Right renal cortex interstitium (tissue), 3 donors: ENCODE results near the gene B3GALT4. TPM values are rescaled to one million over a fixed set of nuclear protein-coding genes. Genes with fewer than 3 reads are reported as not detected.
"Not testable (repeated sequence)": the region's sequence is repeated elsewhere in the genome, so short reads cannot be mapped to it uniquely, and the experiment has no call there.

Experiments used
- DNase-seq, 3 donors: peaks; one replicate each; pipeline ENCODE4 v3.0.0-alpha.2; 2013; ENCODE audit warnings: low read depth in 3 of 3, low spot score in 2 of 3
- polyA plus RNA-seq, 3 donors: library from polyadenylated mRNA; unstranded; fragments of 120-200 nt; gene quantifications; one replicate each; pipeline ENCODE4 v1.2.1, GENCODE V29; 2013; ENCODE audit not compliant: insufficient read length in 3 of 3

B3GALT4 gene
- 1 to 10 TPM; 3.4 to 4.1 (median 4.0) TPM for polyA plus RNA-seq

GRCh38 chr6:33276864-33277662 is at the start of gene B3GALT4:
TSS of gene B3GALT4 (plus strand) at chr6:33277123. CDS start at chr6:33277420, 297 bp downstream.
- peak in 1 of 3 donors; percentile 47 for DNase-seq

- DNase-seq, result no peak
Observed at GRCh38 chr6:33235221-33235634, 41.7 kb upstream of the B3GALT4 start.

GRCh38 chr6:33236328-33236727 is 40.6 kb upstream of the B3GALT4 start:
- DNase-seq, result no peak

GRCh38 chr6:33236852-33237251 is 40.1 kb upstream of the B3GALT4 start:
- DNase-seq, result no peak

GRCh38 chr6:33237741-33238140 is 39.2 kb upstream of the B3GALT4 start:
- no peak for DNase-seq

GRCh38 chr6:33241968-33242367 is 35.0 kb upstream of the B3GALT4 start:
- no peak for DNase-seq

- DNase-seq, result no peak
Observed at GRCh38 chr6:33243476-33243875, 33.4 kb upstream of the B3GALT4 start.

- peak; percentile 82 to 87 (median 83) for DNase-seq
Observed at GRCh38 chr6:33247977-33248642, 28.8 kb upstream of the B3GALT4 start.

GRCh38 chr6:33248643-33248931 is 28.3 kb upstream of the B3GALT4 start:
- peak in 1 of 3 donors; percentile 47 for DNase-seq

GRCh38 chr6:33248932-33249731 is 27.8 kb upstream of the B3GALT4 start:
- DNase-seq, result peak; percentile 91 to 96 (median 93)

GRCh38 chr6:33249732-33250630 is 26.9 kb upstream of the B3GALT4 start:
- DNase-seq, result no peak

- no peak for DNase-seq
Observed at GRCh38 chr6:33250731-33251130, 26.2 kb upstream of the B3GALT4 start.

- no peak for DNase-seq
Observed at GRCh38 chr6:33251395-33252012, 25.4 kb upstream of the B3GALT4 start.

- no peak for DNase-seq
Observed at GRCh38 chr6:33252759-33253158, 24.2 kb upstream of the B3GALT4 start.

- DNase-seq, result no peak
Observed at GRCh38 chr6:33254591-33254990, 22.3 kb upstream of the B3GALT4 start.

GRCh38 chr6:33259032-33259431 is 17.9 kb upstream of the B3GALT4 start:
- DNase-seq, result no peak

- DNase-seq, result not testable (repeated sequence)
Observed at GRCh38 chr6:33262490-33262889, 14.4 kb upstream of the B3GALT4 start.

- no peak for DNase-seq
Observed at GRCh38 chr6:33264015-33264414, 12.9 kb upstream of the B3GALT4 start.

- peak in 1 of 3 donors; percentile 38 for DNase-seq
Observed at GRCh38 chr6:33271117-33271467, 5.8 kb upstream of the B3GALT4 start.
